ENCODE data around the gene KCNH2.

Gene KCNH2

GRCh38 chr7:151016942-151017341 is 38.8 kb upstream of the KCNH2 start:
- Histone ChIP-seq H3K27me3 (peaks cover 100% of the 10 kb centered on the region), H3K4me3 (ENCODE audit: low read depth in 1 of 2, low read length in 1 of 2) (no peak overlapping the region), H3K9me3 (no peaks in the 10 kb centered on the region), H3K27ac (no peak overlapping the region), H3K4me1 (ENCODE audit: control insufficient read depth in 1 of 2, insufficient read depth in 1 of 2, low read depth in 1 of 2, low read length in 1 of 2) (peaks cover 20 to 22% of the 10 kb centered on the region in 2 experiments), H3K36me3 (no peaks in the 10 kb centered on the region)
- no peak for TF ChIP-seq CTCF (IDR thresholded peaks at IDR 0.05)

DNA sequence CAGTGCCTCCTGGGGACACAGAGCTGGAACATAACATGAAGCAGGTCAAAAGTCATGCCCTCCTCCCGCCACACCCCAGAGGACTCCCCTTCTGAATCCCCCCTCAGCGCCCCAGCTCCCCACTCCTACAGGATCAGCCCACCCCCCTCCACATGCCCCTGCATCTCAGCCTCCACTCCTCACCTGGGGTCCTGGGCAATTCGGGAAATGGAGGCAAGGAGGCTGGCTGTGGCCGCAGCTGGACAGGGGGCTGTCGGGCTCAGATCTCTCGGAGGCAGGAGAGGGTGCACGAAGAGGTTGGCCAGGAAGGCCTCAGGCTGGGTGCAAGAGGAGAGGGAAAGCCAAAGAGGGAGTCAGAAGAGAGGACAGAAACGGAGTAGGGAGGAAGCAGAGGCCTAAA is 38.4 kb upstream of the KCNH2 start:
- Histone ChIP-seq H3K9me3 (no peaks in the 10 kb centered on the region), H3K27ac (no peak overlapping the region), H3K4me1 (ENCODE audit: control insufficient read depth in 1 of 2, insufficient read depth in 1 of 2, low read depth in 1 of 2, low read length in 1 of 2) (peaks cover 20 to 22% of the 10 kb centered on the region in 2 experiments), H3K27me3 (peaks cover 100% of the 10 kb centered on the region), H3K4me3 (ENCODE audit: low read depth in 1 of 2, low read length in 1 of 2) (no peak overlapping the region), H3K36me3 (no peaks in the 10 kb centered on the region)
- no peak for TF ChIP-seq CTCF (IDR thresholded peaks at IDR 0.05)

GRCh38 chr7:151015967-151016366 is 37.8 kb upstream of the KCNH2 start:
- Histone ChIP-seq H3K4me3 (ENCODE audit: low read depth in 1 of 2, low read length in 1 of 2) (no peak overlapping the region), H3K36me3 (no peaks in the 10 kb centered on the region), H3K27ac (no peak overlapping the region), H3K27me3 (peaks cover 100% of the 10 kb centered on the region), H3K9me3 (no peaks in the 10 kb centered on the region), H3K4me1 (ENCODE audit: control insufficient read depth in 1 of 2, insufficient read depth in 1 of 2, low read depth in 1 of 2, low read length in 1 of 2) (peaks cover 20 to 22% of the 10 kb centered on the region in 2 experiments)
- no peak for TF ChIP-seq CTCF (IDR thresholded peaks at IDR 0.05)

DNA sequence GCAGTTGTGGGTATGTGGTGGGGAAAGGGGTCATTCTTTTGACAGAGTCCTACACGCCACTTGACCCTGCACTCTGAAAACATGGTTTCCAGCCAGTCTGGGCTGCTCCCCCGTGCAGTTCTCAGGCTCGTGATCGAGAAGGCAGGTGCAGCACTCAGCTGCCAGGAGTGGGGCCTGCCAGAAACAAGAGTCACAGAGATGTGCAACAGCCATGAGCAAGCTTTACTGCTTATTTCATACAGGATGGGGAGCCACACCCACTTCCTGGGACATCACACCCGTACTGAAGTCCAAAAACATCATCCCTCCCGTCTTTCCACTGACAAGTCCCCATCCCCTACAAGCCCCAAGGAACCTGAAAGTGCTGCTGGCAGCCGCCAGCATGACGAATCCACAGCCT is 36.8 kb upstream of the KCNH2 start:
- H3K36me3 ChIP-seq: no peaks in the 10 kb centered on the region
- H3K9me3 ChIP-seq: no peaks in the 10 kb centered on the region
- TF ChIP-seq CTCF (IDR thresholded peaks at IDR 0.05): no peak
- peaks cover 20 to 22% of the 10 kb centered on the region in 2 experiments for H3K4me1 ChIP-seq (ENCODE audit: control insufficient read depth in 1 of 2, insufficient read depth in 1 of 2, low read depth in 1 of 2, low read length in 1 of 2)
- H3K4me3 ChIP-seq (ENCODE audit: low read depth in 1 of 2, low read length in 1 of 2): no peak overlapping the region
- H3K27ac ChIP-seq: no peak overlapping the region
- H3K27me3 ChIP-seq: peaks cover 100% of the 10 kb centered on the region

DNA sequence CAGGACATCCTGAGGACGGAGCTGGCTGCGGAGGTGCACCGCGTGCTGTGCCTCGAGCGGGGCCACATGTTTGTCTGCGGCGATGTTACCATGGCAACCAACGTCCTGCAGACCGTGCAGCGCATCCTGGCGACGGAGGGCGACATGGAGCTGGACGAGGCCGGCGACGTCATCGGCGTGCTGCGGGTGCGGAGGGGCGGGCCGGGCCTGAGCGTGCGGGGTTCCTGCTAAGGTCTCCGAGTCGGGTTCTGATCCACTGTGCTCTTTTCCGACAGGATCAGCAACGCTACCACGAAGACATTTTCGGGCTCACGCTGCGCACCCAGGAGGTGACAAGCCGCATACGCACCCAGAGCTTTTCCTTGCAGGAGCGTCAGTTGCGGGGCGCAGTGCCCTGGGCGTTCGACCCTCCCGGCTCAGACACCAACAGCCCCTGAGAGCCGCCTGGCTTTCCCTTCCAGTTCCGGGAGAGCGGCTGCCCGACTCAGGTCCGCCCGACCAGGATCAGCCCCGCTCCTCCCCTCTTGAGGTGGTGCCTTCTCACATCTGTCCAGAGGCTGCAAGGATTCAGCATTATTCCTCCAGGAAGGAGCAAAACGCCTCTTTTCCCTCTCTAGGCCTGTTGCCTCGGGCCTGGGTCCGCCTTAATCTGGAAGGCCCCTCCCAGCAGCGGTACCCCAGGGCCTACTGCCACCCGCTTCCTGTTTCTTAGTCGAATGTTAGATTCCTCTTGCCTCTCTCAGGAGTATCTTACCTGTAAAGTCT is 35.8 kb upstream of the KCNH2 start:
- H3K9me3 ChIP-seq: no peaks in the 10 kb centered on the region
- peaks cover 18 to 22% of the 10 kb centered on the region in 2 experiments for H3K4me1 ChIP-seq (ENCODE audit: control insufficient read depth in 1 of 2, insufficient read depth in 1 of 2, low read depth in 1 of 2, low read length in 1 of 2)
- H3K27me3 ChIP-seq: peaks cover 100% of the 10 kb centered on the region
- no peak for TF ChIP-seq CTCF (IDR thresholded peaks at IDR 0.05)
- no peaks in the 10 kb centered on the region for H3K36me3 ChIP-seq
- H3K4me3 ChIP-seq (ENCODE audit: low read depth in 1 of 2, low read length in 1 of 2): peak overlapping the region; percentile 56 to 57
- no peak overlapping the region for H3K27ac ChIP-seq
